ENCODE data around the gene EPB41L2. TPM values are rescaled to one million over a fixed set of nuclear protein-coding genes. Genes with fewer than 3 reads are reported as not detected.

EPB41L2 gene
- total and polyA plus RNA-seq, 7 donors = 41.2 to 147 (median 65.7) TPM

GRCh38 chr6:130794010-130794697 lies 268.9 kb downstream of the EPB41L2 start:
- H3K4me3 ChIP-seq = no peak overlapping the region
- intact Hi-C loops (cut with DNase I) = no loop called here
- TF ChIP-seq POLR2AphosphoS5 (IDR thresholded peaks at IDR 0.05) (no peak), EP300 (IDR thresholded peaks at IDR 0.05) (no peak)
- no peak overlapping the region for H3K27ac ChIP-seq
- H3K9me3 ChIP-seq = peaks cover 0 to 1% (median 0%) of the 10 kb centered on the region in 4 donors
- peaks cover 0 to 22% (median 8%) of the 10 kb centered on the region in 4 donors for H3K4me1 ChIP-seq
- WGBS, 2 donors = 76% methylated on average over 1 of the region's 1 CpG
- DNase-seq = no peak
- no peaks in the 10 kb centered on the region for H3K36me3 ChIP-seq
- no peaks in the 10 kb centered on the region for H3K27me3 ChIP-seq

Other genes starting within 250 kb of the EPB41L2 start
- gene SMLR1, start 235.8 kb downstream of the EPB41L2 start, total RNA-seq = not detected
- not detected for gene SMLR1, start 235.8 kb downstream of the EPB41L2 start, polyA plus RNA-seq
- 10 to 100 TPM; 18.7 to 23.8 (median 21.9) TPM for gene AKAP7, start 72.2 kb upstream of the EPB41L2 start, total RNA-seq
- 10 to 100 TPM in 2 of 3 donors, 1 to 10 TPM in 1; 7.9 to 13.2 (median 12.7) TPM for gene AKAP7, start 72.2 kb upstream of the EPB41L2 start, polyA plus RNA-seq